Astrocyte (in vitro differentiated cells and primary cell): ENCODE results near the gene GPBAR1.

Experiments
- CTCF ChIP-seq: IDR thresholded peaks from 2 replicates; pipeline ENCODE4 v1.5.1; 2011; ENCODE audit warnings: low read depth, mild to moderate bottlenecking, inconsistent platforms, low read length, moderate library complexity; ENCODE audit not compliant: insufficient read depth
- EZH2 ChIP-seq: IDR thresholded peaks from 2 replicates; pipeline ENCODE4 v1.6.1; 2012; ENCODE audit warnings: mild to moderate bottlenecking, low read length, inconsistent platforms; ENCODE audit not compliant: insufficient read depth

GRCh38 chr2:218244665-218245064, 16.1 kb upstream of the GPBAR1 start:
- TF ChIP-seq CTCF: no peak
- TF ChIP-seq EZH2: no peak
